DOHH2 (cell line): Measurements from ENCODE around the gene RNF123.
A peak's percentile ranks its signal among the peaks of the same experiment; 100 is the strongest.

Experiments
- H3F3A ChIP-seq: fragments of 200-600 bp; sonication (generic), shearing (Covaris generic); 2 replicates; pipeline ENCODE4 v1.6.0; 2016; ENCODE audit warnings: antibody characterized with exemption, mild to moderate bottlenecking; ENCODE audit not compliant: control insufficient read depth, insufficient read depth
- H3K27ac ChIP-seq: fragments of 200-600 bp; sonication (generic); 2 replicates; pipeline ENCODE4 v1.5.1; 2014; ENCODE audit warnings: low read depth, mild to moderate bottlenecking, low read length, moderate library complexity
- H3K27me3 ChIP-seq: fragments of 200-600 bp; sonication (generic); 2 replicates; pipeline ENCODE4 v1.6.1; 2014; ENCODE audit warnings: mild to moderate bottlenecking, low read length, mixed read lengths; ENCODE audit not compliant: control insufficient read depth
- H3K36me3 ChIP-seq: fragments of 200-600 bp; sonication (generic); 2 replicates; pipeline ENCODE4 v1.6.1; 2014; ENCODE audit warnings: mild to moderate bottlenecking, low read length, moderate library complexity, mixed read lengths; ENCODE audit not compliant: control insufficient read depth
- H3K4me1 ChIP-seq: fragments of 200-600 bp; sonication (generic); 2 replicates; pipeline ENCODE4 v1.6.1; 2014; ENCODE audit warnings: mild to moderate bottlenecking, low read length, mixed read lengths; ENCODE audit not compliant: control insufficient read depth
- H3K4me2 ChIP-seq: fragments of 200-600 bp; sonication (generic); 2 replicates; pipeline ENCODE4 v1.6.0; 2014; ENCODE audit warnings: mild to moderate bottlenecking, low read length, moderate library complexity
- H3K4me3 ChIP-seq: fragments of 200-600 bp; sonication (generic); 2 replicates; pipeline ENCODE4 v1.5.1; 2014; ENCODE audit warnings: mild to moderate bottlenecking, low read length, mixed read lengths
- H3K79me2 ChIP-seq: fragments of 200-600 bp; sonication (generic); 2 replicates; pipeline ENCODE4 v1.6.1; 2014; ENCODE audit warnings: mild to moderate bottlenecking, low read length, mixed read lengths; ENCODE audit not compliant: control insufficient read depth
- H3K9me2 ChIP-seq: fragments of 200-600 bp; sonication (generic); replicated peaks from 2 replicates; pipeline ENCODE4 v1.6.1; 2014; ENCODE audit warnings: mild to moderate bottlenecking, low read length, mixed read lengths; ENCODE audit not compliant: control insufficient read depth
- H3K9me3 ChIP-seq: fragments of 200-600 bp; sonication (generic); 2 replicates; pipeline ENCODE4 v1.6.1; 2014; ENCODE audit warnings: antibody characterized with exemption, low read length, mixed read lengths; ENCODE audit not compliant: control insufficient read depth, insufficient read depth
- H4K20me1 ChIP-seq: fragments of 200-600 bp; sonication (generic); 2 replicates; pipeline ENCODE4 v1.6.0; 2014; ENCODE audit warnings: low read depth, mild to moderate bottlenecking, antibody characterized with exemption, low read length, moderate library complexity; ENCODE audit not compliant: control insufficient read depth, insufficient read depth
- EZH2phosphoT487 ChIP-seq: fragments of 200-600 bp; sonication (generic); IDR thresholded peaks from 2 replicates; pipeline ENCODE4 v1.6.1; 2017; ENCODE audit warnings: borderline replicate concordance, mild to moderate bottlenecking, antibody characterized with exemption, low read length, moderate library complexity, mixed read lengths
- TF ChIP-seq, protein P1 (sequence below): fragments of 200-600 bp; sonication (generic); IDR thresholded peaks from one replicate; pipeline ENCODE4 v1.5.1; 2014; ENCODE audit warnings: antibody characterized with exemption, mild to moderate bottlenecking, low read depth, low read length; ENCODE audit not compliant: poor library complexity, severe bottlenecking

The RNF123 gene

DNA sequence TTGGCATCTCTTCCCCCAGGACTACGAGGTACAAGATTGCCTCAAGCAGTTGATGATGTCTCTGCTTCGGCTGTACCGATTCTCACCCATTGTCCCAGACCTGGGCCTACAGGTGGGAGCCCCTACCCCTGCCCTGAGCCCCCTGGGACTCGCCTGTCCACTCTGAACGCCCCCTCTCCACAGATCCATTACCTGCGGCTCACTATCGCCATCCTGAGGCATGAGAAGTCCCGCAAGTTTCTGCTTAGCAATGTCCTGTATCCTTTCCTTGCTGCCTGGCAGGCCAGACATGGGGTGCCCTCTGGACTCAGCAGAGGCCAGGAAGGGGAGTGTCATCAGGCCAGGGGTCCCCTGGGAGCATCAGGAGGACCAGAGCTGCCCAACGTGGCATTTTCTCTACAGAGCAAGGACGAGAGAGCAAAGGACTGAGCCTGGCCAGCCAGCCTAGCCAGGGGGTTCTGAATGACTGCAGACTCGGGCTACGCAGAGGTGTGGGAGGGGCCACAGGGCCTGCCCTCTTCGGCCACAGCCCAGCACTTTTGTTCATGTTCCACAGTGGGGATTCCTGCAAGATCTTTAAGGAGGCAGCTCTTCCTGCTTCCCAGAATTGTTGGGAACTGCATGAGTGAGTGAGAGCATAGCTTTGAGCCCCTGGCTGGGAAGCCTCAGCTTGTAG is 11.2 kb downstream of the RNF123 start:
- no peaks in the 10 kb centered on the region for H4K20me1 ChIP-seq
- H3K79me2 ChIP-seq = no peaks in the 10 kb centered on the region
- H3K9me2 ChIP-seq = no peaks in the 10 kb centered on the region
- no peak overlapping the region for H3K4me3 ChIP-seq
- TF ChIP-seq, protein P1, sequence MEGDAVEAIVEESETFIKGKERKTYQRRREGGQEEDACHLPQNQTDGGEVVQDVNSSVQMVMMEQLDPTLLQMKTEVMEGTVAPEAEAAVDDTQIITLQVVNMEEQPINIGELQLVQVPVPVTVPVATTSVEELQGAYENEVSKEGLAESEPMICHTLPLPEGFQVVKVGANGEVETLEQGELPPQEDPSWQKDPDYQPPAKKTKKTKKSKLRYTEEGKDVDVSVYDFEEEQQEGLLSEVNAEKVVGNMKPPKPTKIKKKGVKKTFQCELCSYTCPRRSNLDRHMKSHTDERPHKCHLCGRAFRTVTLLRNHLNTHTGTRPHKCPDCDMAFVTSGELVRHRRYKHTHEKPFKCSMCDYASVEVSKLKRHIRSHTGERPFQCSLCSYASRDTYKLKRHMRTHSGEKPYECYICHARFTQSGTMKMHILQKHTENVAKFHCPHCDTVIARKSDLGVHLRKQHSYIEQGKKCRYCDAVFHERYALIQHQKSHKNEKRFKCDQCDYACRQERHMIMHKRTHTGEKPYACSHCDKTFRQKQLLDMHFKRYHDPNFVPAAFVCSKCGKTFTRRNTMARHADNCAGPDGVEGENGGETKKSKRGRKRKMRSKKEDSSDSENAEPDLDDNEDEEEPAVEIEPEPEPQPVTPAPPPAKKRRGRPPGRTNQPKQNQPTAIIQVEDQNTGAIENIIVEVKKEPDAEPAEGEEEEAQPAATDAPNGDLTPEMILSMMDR = peak; percentile 44
- TF ChIP-seq EZH2phosphoT487 = no peak
- no peaks in the 10 kb centered on the region for H3K27me3 ChIP-seq
- H3K9me3 ChIP-seq = no peaks in the 10 kb centered on the region
- H3K4me2 ChIP-seq = no peak overlapping the region
- H3K36me3 ChIP-seq = peaks cover 24% of the 10 kb centered on the region
- no peaks in the 10 kb centered on the region for H3F3A ChIP-seq
- no peak overlapping the region for H3K27ac ChIP-seq
- H3K4me1 ChIP-seq = no peaks in the 10 kb centered on the region

DNA sequence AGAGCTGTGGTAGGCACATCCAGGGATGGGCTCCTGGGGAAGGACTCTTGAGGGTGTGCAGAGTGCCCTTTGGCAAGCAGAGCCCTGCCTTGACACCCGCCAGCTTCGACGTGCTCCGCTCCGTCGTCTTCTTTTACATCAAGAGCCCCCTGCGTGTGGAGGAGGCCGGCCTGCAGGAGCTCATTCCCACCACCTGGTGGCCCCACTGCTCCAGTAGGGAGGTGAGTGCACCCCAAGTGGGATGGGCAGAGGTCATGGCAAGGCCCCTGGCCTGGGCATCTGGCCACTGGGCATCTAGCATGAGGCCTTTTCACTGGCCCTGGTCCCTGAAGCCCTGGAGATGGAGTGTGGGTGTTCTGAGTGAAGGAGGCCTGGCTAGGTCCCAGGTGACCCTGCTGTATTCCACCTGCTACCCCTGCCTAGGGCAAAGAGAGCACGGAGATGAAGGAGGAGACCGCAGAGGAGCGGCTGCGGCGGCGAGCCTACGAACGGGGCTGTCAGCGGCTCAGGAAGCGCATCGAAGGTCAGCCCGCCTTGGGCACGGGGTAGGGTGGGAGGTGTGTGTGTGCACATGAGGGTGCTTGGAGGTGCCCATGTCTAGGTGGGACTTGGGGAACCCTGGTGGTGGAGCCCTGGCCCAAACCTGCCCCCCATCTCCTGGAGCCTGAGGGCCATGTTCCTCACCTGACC is 12.2 kb downstream of the RNF123 start:
- no peaks in the 10 kb centered on the region for H3F3A ChIP-seq
- no peak overlapping the region for H3K4me2 ChIP-seq
- TF ChIP-seq EZH2phosphoT487 = no peak
- TF ChIP-seq, protein P1 = peak; percentile 52
- no peaks in the 10 kb centered on the region for H4K20me1 ChIP-seq
- no peak overlapping the region for H3K27ac ChIP-seq
- no peaks in the 10 kb centered on the region for H3K9me2 ChIP-seq
- H3K36me3 ChIP-seq = peaks cover 29% of the 10 kb centered on the region
- H3K4me3 ChIP-seq = no peak overlapping the region
- H3K27me3 ChIP-seq = no peaks in the 10 kb centered on the region
- H3K9me3 ChIP-seq = no peaks in the 10 kb centered on the region
- H3K4me1 ChIP-seq = no peaks in the 10 kb centered on the region
- no peaks in the 10 kb centered on the region for H3K79me2 ChIP-seq

- TF ChIP-seq, protein P1 = no peak
- TF ChIP-seq EZH2phosphoT487 = no peak
- Histone ChIP-seq H3K4me2 (no peak overlapping the region), H3K9me2 (no peaks in the 10 kb centered on the region), H3K27me3 (no peaks in the 10 kb centered on the region), H3K9me3 (no peaks in the 10 kb centered on the region), H3K4me1 (no peaks in the 10 kb centered on the region), H3F3A (no peaks in the 10 kb centered on the region), H3K36me3 (peaks cover 29% of the 10 kb centered on the region), H3K79me2 (no peaks in the 10 kb centered on the region), H3K4me3 (no peak overlapping the region), H3K27ac (no peak overlapping the region), H4K20me1 (no peaks in the 10 kb centered on the region)
These were observed 13.3 kb downstream of the RNF123 start for GRCh38 chr3:49702672-49703071.
